Retinal pigment epithelial cell (primary cell): ENCODE data around the gene PBX1.

Source experiments
- DNase-seq: peaks from one replicate; pipeline ENCODE4 v3.0.0-alpha.2; 2010; ENCODE audit warnings: low read depth
- H3K4me3 ChIP-seq: 2 replicates; pipeline ENCODE4 v1.5.1; 2011; ENCODE audit warnings: mild to moderate bottlenecking, low read length, control low read depth, moderate library complexity
- TF ChIP-seq, protein P1 (sequence below): conservative IDR thresholded peaks from 2 replicates; pipeline ENCODE4 v1.5.1; 2011; ENCODE audit warnings: low read depth, low read length, control low read depth, inconsistent platforms

PBX1 gene

DNA sequence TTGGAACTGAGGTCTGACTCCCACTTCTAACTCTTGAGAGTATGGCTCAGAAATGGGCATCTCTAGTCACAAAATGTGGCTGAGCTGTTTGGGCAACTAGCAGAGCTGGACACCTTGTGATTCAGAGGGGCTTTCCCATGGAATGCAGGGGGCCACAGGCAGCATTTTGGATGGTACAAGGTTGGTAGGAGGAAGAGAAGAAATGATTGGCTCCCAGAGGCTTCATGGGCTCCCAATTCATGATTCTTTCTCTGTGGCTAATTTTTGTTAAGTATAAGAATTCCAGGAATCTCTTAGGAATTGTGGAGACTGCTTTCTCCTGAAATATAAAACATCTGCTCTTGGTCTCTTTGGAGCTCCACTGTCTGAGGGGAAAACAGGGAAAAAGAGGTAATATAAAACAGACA is 49.7 kb downstream of the PBX1 start:
- TF ChIP-seq, protein P1, sequence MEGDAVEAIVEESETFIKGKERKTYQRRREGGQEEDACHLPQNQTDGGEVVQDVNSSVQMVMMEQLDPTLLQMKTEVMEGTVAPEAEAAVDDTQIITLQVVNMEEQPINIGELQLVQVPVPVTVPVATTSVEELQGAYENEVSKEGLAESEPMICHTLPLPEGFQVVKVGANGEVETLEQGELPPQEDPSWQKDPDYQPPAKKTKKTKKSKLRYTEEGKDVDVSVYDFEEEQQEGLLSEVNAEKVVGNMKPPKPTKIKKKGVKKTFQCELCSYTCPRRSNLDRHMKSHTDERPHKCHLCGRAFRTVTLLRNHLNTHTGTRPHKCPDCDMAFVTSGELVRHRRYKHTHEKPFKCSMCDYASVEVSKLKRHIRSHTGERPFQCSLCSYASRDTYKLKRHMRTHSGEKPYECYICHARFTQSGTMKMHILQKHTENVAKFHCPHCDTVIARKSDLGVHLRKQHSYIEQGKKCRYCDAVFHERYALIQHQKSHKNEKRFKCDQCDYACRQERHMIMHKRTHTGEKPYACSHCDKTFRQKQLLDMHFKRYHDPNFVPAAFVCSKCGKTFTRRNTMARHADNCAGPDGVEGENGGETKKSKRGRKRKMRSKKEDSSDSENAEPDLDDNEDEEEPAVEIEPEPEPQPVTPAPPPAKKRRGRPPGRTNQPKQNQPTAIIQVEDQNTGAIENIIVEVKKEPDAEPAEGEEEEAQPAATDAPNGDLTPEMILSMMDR: no peak
- H3K4me3 ChIP-seq: no peak overlapping the region
- DNase-seq: no peak

DNA sequence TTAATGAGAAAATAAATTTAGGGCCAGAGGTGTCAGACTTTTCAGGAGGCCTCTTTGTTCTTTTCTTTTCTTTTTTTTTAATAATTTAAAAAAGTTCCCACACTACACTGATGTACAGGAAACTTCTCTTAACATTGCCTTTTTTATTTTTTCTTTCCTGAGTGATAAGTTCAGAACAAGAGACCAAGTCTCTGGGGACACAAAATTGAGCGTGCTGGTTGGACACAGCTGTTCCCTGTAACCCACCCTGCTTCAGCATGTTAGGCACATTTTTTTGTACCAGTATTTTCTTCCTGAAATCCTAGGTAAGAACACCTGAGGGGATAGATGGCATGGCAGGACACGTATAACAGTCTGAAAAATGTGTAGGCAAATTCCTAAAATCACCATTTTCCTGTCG is 50.1 kb downstream of the PBX1 start:
- TF ChIP-seq, protein P1: no peak
- no peak overlapping the region for H3K4me3 ChIP-seq
- no peak for DNase-seq

DNA sequence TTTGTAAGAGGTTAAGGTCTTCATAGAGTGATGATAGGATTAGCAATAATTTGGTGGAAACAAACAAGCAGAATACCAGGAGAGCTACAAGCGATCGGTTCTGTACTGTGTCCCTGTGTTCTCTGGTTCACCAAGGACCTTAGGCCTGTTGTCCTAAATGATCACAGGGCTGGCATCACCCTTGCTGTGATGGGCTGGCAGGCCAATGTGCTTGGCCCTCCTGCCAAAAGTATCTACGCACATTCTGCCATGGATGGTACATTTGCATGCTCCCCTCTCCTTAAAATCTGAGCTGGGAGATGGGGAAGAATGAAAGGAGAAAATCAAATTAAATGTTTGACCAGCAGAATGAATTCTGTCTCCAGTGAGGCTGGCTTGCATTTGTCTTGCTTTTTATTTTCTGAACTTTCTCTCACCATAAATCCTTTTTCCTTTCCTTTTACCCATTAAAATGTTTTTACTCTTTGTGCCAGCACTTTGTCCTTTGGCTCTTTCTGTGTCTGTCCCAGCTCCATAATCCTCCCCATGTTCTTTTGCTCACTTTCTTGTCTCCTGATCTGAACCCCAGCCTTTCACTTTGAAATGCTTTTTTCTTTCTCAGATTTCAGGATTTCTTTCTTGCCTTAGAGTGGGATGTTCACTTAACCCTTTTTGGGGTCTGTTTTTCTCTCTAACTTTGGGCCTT is 51.7 kb downstream of the PBX1 start:
- H3K4me3 ChIP-seq: no peak overlapping the region
- TF ChIP-seq, protein P1: no peak
- DNase-seq: no peak

DNA sequence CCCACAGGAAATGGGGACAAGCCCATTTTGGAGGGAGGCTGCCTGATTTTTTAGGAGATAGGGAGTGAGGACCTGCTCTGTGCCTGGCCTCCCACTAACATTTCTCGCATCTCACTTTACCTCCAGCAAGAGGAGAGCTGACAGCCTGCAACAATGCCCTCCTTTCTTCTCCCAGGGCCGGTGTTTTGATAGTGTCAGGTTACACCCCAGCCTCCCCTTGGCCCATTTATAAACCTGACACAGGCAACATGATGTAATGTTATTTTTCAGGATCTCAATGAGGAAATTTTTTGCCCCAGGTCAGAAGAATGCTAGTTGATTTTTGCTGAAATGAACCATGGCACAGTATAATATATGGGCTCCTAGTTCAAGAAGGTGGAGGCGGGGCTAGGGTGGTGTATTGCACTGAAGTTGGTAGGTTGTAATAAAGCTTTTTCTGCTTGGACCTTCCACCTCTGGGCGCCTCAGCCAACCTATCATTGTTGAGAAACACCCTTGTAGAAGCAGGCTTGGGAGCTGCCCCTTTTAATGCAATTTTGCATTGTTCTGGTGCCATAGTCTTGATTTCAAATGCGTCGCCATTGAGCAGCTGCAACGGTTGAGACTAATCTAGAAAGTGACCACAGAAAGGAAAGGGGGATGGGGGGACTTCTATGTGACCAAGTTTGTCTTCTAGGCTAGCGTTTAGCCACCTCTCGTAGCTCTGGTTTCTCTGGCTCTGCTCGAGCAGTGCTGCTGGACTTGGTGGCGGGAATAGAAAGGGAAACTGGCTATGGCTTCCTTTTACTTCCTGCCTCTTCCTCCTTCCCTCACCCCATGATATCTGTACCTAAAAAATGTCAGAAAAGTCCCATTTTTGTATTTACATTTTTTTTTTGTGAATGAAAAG is 53.0 kb downstream of the PBX1 start:
- no peak overlapping the region for H3K4me3 ChIP-seq
- DNase-seq: peak; percentile 74
- TF ChIP-seq, protein P1: no peak

DNA sequence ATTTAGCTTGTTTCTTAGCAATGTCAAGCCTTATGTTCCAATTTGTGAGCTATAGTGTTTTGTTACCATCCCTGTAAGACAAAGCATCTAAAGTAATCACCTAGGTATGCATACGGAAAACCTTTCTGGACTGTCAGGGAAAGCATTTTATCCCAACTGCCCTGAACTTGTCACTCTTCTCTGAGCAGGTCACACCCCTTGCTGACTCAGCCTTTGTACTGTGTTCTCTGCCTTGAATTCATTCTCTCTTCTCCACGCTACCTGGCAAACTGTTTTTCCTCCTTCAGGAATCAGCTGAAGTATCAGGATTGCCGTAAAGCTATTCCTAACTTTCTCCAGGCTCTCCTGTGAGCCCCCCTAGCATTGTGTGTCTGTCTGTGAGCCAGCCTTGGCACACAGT is 54.2 kb downstream of the PBX1 start:
- no peak for DNase-seq
- no peak overlapping the region for H3K4me3 ChIP-seq
- TF ChIP-seq, protein P1: no peak

DNA sequence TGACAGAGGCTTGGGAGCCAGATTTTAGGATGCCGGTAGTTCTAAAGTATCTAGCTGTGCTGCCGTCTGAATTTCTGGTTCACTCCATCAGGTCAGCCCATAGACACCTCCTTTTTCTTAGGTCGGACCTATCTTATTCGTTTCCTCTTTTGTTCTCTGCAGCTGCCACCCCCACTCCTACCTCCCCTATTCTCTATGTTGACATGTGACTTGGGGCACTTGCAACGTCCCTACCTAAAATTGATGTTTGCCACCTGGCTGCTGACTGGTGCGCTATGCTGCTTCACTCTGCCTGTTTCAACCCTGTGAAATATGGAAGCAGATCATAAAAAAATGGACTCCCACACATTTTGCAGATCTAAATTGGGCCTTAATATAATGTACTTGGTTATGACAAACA is 55.3 kb downstream of the PBX1 start:
- TF ChIP-seq, protein P1: no peak
- H3K4me3 ChIP-seq: no peak overlapping the region
- no peak for DNase-seq
